ENCODE data around the gene LRG1.

Gene LRG1

GRCh38 chr19:4491446-4491845 lies 48.4 kb downstream of the LRG1 start:
- DNase-seq: no peak

GRCh38 chr19:4488496-4488895 lies 51.3 kb downstream of the LRG1 start:
- no peak for DNase-seq

- no peak for DNase-seq
These were observed 52.3 kb downstream of the LRG1 start for GRCh38 chr19:4487572-4487971.
